Activated naive CD8-positive, alpha-beta T cell treated with anti-CD3 and anti-CD28 coated beads for 36 hours (primary cell): ENCODE measurements around the gene LEMD1. TPM values are rescaled to one million over a fixed set of nuclear protein-coding genes. Genes with fewer than 3 reads are reported as not detected.

ENCODE experiments used
- DNase-seq: peaks from one replicate; pipeline ENCODE4 v3.0.0; 2021
- H3K27ac Mint-ChIP-seq: one replicate; pipeline ENCODE4 v1.8.0; 2022; ENCODE audit warnings: mild to moderate bottlenecking, moderate library complexity, mixed read lengths
- H3K27me3 Mint-ChIP-seq: one replicate; pipeline ENCODE4 v1.8.0; 2022; ENCODE audit warnings: mild to moderate bottlenecking, mixed read lengths
- H3K36me3 Mint-ChIP-seq: one replicate; pipeline ENCODE4 v1.8.0; 2021; ENCODE audit warnings: mild to moderate bottlenecking, mixed read lengths
- H3K4me1 Mint-ChIP-seq: one replicate; pipeline ENCODE4 v1.8.0; 2021; ENCODE audit warnings: mixed read lengths
- H3K4me3 Mint-ChIP-seq: one replicate; pipeline ENCODE4 v1.8.0; 2022; ENCODE audit warnings: mild to moderate bottlenecking, moderate library complexity, mixed read lengths
- H3K9me3 Mint-ChIP-seq: one replicate; pipeline ENCODE4 v1.8.0; 2022; ENCODE audit warnings: mixed read lengths
- total RNA-seq, 2 experiments: library from RNA; stranded (reverse); gene quantifications; one replicate each; pipeline ENCODE4 v1.2.3, GENCODE V29; 2021

LEMD1 gene
- total RNA-seq, 2 experiments from 2014 or later: 0.78 TPM; not detected in 1

- Mint-ChIP-seq H3K36me3 (no peaks in the 10 kb centered on the region), H3K4me1 (peaks cover 5% of the 10 kb centered on the region), H3K4me3 (no peak overlapping the region), H3K9me3 (no peaks in the 10 kb centered on the region), H3K27me3 (peaks cover 46% of the 10 kb centered on the region), H3K27ac (no peak overlapping the region)
- no peak for DNase-seq
Observed at GRCh38 chr1:205450448-205450847, 28.6 kb upstream of the LEMD1 start.

GRCh38 chr1:205449750-205450443 lies 28.0 kb upstream of the LEMD1 start:
- Mint-ChIP-seq H3K9me3 (no peaks in the 10 kb centered on the region), H3K4me3 (no peak overlapping the region), H3K36me3 (no peaks in the 10 kb centered on the region), H3K4me1 (peaks cover 5% of the 10 kb centered on the region), H3K27me3 (peaks cover 41% of the 10 kb centered on the region), H3K27ac (no peak overlapping the region)
- peak; percentile 19 for DNase-seq

DNA sequence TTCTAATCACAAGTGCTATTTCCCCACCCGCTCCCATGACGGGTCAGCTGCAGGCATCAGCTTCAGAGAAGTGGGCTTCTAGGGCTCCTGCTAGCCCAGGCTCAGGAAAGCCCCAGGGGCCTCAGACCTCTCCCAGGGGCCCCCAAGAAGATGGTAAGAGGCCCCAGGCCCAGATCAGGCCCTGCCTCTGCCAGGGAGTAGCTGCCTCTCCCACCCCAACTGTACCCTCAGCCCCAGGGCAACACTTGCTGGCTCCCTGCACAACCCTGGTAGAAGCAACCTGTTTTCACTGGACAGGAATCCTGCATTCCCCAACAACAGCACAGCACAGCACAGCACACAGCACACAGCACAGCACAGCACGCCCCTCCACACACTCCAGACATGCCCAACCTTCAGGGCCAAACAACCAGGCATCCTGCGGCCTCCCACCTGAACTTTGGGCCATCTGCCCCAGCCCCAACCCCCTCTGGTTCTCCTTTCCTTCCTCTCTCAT lies 27.4 kb upstream of the LEMD1 start:
- no peaks in the 10 kb centered on the region for H3K36me3 Mint-ChIP-seq
- no peak for DNase-seq
- H3K9me3 Mint-ChIP-seq: no peaks in the 10 kb centered on the region
- H3K4me1 Mint-ChIP-seq: peaks cover 5% of the 10 kb centered on the region
- H3K4me3 Mint-ChIP-seq: no peak overlapping the region
- H3K27ac Mint-ChIP-seq: no peak overlapping the region
- peaks cover 35% of the 10 kb centered on the region for H3K27me3 Mint-ChIP-seq

GRCh38 chr1:205448540-205449253 lies 26.8 kb upstream of the LEMD1 start:
- H3K27me3 Mint-ChIP-seq: peaks cover 29% of the 10 kb centered on the region
- H3K4me3 Mint-ChIP-seq: no peak overlapping the region
- DNase-seq: no peak
- H3K9me3 Mint-ChIP-seq: no peaks in the 10 kb centered on the region
- peaks cover 5% of the 10 kb centered on the region for H3K4me1 Mint-ChIP-seq
- H3K27ac Mint-ChIP-seq: no peak overlapping the region
- no peaks in the 10 kb centered on the region for H3K36me3 Mint-ChIP-seq

GRCh38 chr1:205447457-205448341 lies 25.8 kb upstream of the LEMD1 start:
- H3K4me1 Mint-ChIP-seq: peaks cover 5% of the 10 kb centered on the region
- DNase-seq: no peak
- no peak overlapping the region for H3K27ac Mint-ChIP-seq
- H3K27me3 Mint-ChIP-seq: peaks cover 19% of the 10 kb centered on the region
- no peaks in the 10 kb centered on the region for H3K9me3 Mint-ChIP-seq
- no peak overlapping the region for H3K4me3 Mint-ChIP-seq
- H3K36me3 Mint-ChIP-seq: no peaks in the 10 kb centered on the region

- no peak overlapping the region for H3K27ac Mint-ChIP-seq
- DNase-seq: no peak
- no peak overlapping the region for H3K4me3 Mint-ChIP-seq
- no peaks in the 10 kb centered on the region for H3K9me3 Mint-ChIP-seq
- peaks cover 10% of the 10 kb centered on the region for H3K27me3 Mint-ChIP-seq
- peaks cover 8% of the 10 kb centered on the region for H3K4me1 Mint-ChIP-seq
- no peaks in the 10 kb centered on the region for H3K36me3 Mint-ChIP-seq
Observed at GRCh38 chr1:205446828-205447227, 25.0 kb upstream of the LEMD1 start.

GRCh38 chr1:205445646-205445935 lies 23.7 kb upstream of the LEMD1 start:
- H3K9me3 Mint-ChIP-seq: no peaks in the 10 kb centered on the region
- H3K27ac Mint-ChIP-seq: no peak overlapping the region
- H3K4me1 Mint-ChIP-seq: peaks cover 19% of the 10 kb centered on the region
- DNase-seq: no peak
- no peak overlapping the region for H3K4me3 Mint-ChIP-seq
- no peaks in the 10 kb centered on the region for H3K27me3 Mint-ChIP-seq
- H3K36me3 Mint-ChIP-seq: no peaks in the 10 kb centered on the region

- H3K4me3 Mint-ChIP-seq: no peak overlapping the region
- no peaks in the 10 kb centered on the region for H3K36me3 Mint-ChIP-seq
- H3K27ac Mint-ChIP-seq: no peak overlapping the region
- H3K27me3 Mint-ChIP-seq: no peaks in the 10 kb centered on the region
- no peak for DNase-seq
- H3K9me3 Mint-ChIP-seq: no peaks in the 10 kb centered on the region
- peaks cover 23% of the 10 kb centered on the region for H3K4me1 Mint-ChIP-seq
Observed at GRCh38 chr1:205444931-205445645, 23.2 kb upstream of the LEMD1 start.

DNA sequence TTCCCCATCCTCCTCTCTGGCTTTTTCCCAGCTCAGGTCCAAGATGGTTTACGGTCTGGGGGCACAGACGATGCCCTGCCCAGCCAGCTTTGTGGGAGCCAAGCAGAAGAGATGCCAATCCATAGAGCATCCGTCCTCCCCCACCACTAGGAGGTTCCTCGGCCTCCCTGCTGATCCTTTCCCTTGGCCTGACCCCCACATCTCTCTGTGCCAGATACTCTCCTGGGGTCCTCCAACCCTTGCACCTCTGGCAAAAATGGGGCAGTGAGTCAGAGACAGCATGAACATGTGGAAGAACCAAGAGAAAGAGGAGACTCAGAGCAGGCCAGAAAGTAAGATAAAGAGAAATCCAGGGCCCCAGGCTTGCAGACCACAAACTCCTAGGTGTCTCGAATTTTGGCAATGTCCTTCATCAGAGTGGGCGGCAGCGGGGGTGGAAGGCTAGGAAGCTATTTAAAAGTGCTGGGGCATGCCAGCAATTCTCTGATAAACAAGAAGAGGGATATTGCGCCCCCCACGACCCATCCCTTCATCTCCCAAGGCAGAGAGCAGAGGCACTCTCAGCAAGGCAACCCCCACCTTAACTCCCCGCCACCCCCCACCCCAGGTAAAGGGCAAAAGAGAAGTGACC lies 22.6 kb upstream of the LEMD1 start:
- Mint-ChIP-seq H3K27ac (no peak overlapping the region), H3K4me1 (peaks cover 22% of the 10 kb centered on the region), H3K27me3 (no peaks in the 10 kb centered on the region), H3K36me3 (no peaks in the 10 kb centered on the region), H3K9me3 (no peaks in the 10 kb centered on the region), H3K4me3 (no peak overlapping the region)
- DNase-seq: no peak

GRCh38 chr1:205443585-205444299 lies 21.9 kb upstream of the LEMD1 start:
- Mint-ChIP-seq H3K27ac (no peak overlapping the region), H3K27me3 (no peaks in the 10 kb centered on the region), H3K36me3 (no peaks in the 10 kb centered on the region), H3K9me3 (no peaks in the 10 kb centered on the region), H3K4me3 (no peak overlapping the region), H3K4me1 (peaks cover 21% of the 10 kb centered on the region)
- DNase-seq: no peak

DNA sequence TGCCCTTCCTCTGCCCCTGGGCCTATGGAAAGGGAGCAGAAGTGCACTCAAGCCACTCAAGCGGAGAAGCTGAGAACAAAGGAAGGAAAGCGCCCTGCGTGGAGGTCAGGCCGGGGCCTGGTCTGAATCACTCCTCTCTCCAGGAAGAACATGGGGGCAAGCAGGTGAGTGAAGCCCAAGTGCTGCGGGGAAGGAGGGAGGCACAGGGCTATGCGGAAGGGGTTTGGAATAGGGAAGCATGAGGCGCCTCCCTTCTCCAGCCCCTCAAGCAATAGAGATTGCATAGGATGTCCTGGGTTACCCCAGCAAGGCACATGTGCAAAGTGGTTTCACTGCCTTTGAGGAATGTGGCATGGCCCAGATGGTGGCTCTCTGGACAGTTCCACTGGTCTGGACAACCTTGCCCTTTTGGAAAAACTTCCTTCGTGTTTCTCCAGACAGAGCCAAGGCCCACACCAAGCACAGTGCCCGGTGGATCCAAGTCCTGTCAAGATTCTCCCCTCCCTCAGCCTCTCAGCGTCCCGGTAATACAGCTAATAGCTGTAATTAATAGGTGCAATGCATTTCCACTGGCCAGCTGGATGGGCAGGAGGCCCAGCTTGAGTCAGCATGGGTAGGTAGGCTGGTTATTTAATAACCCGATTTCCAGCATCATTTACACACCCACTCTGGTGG lies 20.3 kb upstream of the LEMD1 start:
- H3K27me3 Mint-ChIP-seq: no peaks in the 10 kb centered on the region
- no peaks in the 10 kb centered on the region for H3K9me3 Mint-ChIP-seq
- no peak overlapping the region for H3K4me3 Mint-ChIP-seq
- DNase-seq: no peak
- H3K36me3 Mint-ChIP-seq: no peaks in the 10 kb centered on the region
- H3K27ac Mint-ChIP-seq: no peak overlapping the region
- peaks cover 21% of the 10 kb centered on the region for H3K4me1 Mint-ChIP-seq

GRCh38 chr1:205441716-205442050 lies 19.8 kb upstream of the LEMD1 start:
- H3K9me3 Mint-ChIP-seq: no peaks in the 10 kb centered on the region
- no peaks in the 10 kb centered on the region for H3K27me3 Mint-ChIP-seq
- DNase-seq: no peak

DNA sequence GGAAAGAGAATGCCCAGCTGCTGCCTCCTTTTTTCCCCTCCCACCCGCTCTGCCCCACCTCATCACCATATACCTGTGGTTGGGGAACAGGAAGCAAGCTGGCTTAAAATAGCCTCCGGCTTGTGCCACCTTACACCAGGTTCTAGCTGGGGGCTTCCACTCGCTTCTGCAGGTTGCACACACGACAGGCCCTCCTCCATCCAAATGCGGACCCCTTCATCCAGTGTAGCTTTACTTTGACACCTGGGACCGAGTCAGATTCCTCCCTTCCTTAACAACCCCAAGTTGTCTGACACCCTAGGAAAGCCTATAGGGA lies 19.4 kb upstream of the LEMD1 start:
- H3K36me3 Mint-ChIP-seq: no peaks in the 10 kb centered on the region
- no peak for DNase-seq
- peak overlapping the region; percentile 88 for H3K27ac Mint-ChIP-seq
- H3K9me3 Mint-ChIP-seq: no peaks in the 10 kb centered on the region
- H3K27me3 Mint-ChIP-seq: no peaks in the 10 kb centered on the region
- peaks cover 21% of the 10 kb centered on the region for H3K4me1 Mint-ChIP-seq
- H3K4me3 Mint-ChIP-seq: peak overlapping the region; percentile 75

More at GRCh38 chr1:205441716-205442050, 19.8 kb upstream of the LEMD1 start:
- Mint-ChIP-seq H3K36me3 (no peaks in the 10 kb centered on the region), H3K27ac (peak overlapping the region; percentile 88), H3K4me1 (peaks cover 21% of the 10 kb centered on the region), H3K4me3 (peak overlapping the region; percentile 75)
